C4-2B (cell line): ENCODE data around the gene GOLGA6B.
"Not testable (repeated sequence)": the region's sequence is repeated elsewhere in the genome, so short reads cannot be mapped to it uniquely, and the experiment has no call there.

Experiments used
- ZFX ChIP-seq: fragments of 450-650 bp; IDR thresholded peaks from 2 replicates; pipeline ENCODE4 v1.6.1; 2017
- TF ChIP-seq, protein P1 (sequence below): fragments of 450-650 bp; conservative IDR thresholded peaks from 2 replicates; pipeline ENCODE4 v1.5.1; 2017; ENCODE audit warnings: mild to moderate bottlenecking

DNA sequence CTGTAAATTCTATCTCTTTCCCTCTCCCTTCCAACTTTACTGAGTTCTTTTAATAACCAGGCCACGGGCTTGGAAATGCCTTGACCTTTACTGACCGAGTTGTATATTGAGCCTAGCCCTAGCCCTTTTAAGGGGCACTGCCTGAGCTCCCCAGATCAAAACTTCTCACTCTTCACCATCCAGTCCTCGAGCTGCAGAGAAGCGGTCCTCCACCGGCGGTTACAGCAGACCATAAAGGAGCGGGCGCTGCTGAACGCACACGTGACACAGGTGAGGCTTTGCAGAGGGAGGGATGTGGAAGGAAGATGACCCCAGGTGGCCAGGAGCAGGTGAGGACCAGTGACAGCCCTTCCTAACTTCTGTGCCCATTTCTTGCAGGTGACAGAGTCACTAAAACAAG lies 6.6 kb downstream of the GOLGA6B start:
- TF ChIP-seq, protein P1, sequence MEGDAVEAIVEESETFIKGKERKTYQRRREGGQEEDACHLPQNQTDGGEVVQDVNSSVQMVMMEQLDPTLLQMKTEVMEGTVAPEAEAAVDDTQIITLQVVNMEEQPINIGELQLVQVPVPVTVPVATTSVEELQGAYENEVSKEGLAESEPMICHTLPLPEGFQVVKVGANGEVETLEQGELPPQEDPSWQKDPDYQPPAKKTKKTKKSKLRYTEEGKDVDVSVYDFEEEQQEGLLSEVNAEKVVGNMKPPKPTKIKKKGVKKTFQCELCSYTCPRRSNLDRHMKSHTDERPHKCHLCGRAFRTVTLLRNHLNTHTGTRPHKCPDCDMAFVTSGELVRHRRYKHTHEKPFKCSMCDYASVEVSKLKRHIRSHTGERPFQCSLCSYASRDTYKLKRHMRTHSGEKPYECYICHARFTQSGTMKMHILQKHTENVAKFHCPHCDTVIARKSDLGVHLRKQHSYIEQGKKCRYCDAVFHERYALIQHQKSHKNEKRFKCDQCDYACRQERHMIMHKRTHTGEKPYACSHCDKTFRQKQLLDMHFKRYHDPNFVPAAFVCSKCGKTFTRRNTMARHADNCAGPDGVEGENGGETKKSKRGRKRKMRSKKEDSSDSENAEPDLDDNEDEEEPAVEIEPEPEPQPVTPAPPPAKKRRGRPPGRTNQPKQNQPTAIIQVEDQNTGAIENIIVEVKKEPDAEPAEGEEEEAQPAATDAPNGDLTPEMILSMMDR: not testable (repeated sequence)
- not testable (repeated sequence) for TF ChIP-seq ZFX
